ENCODE results near the gene ZNF565. TPM values are rescaled to one million over a fixed set of nuclear protein-coding genes. Genes with fewer than 3 reads are reported as not detected.
"Not testable (repeated sequence)": the region's sequence is repeated elsewhere in the genome, so short reads cannot be mapped to it uniquely, and the experiment has no call there.

ZNF565 gene
- total RNA-seq, 1 donor = 6.9 TPM

GRCh38 chr19:36139120-36139472 lies 75.4 kb downstream of the ZNF565 start:
- Histone ChIP-seq H3K4me2 (ENCODE audit: insufficient read depth, low read length) (peak overlapping the region; percentile 98), H3K79me2 (ENCODE audit: insufficient read depth, low read length) (peaks cover 31% of the 10 kb centered on the region), H3K9me3 (ENCODE audit: low read depth, low read length) (no peaks in the 10 kb centered on the region), H3K27me3 (ENCODE audit: insufficient read depth, low read length) (no peaks in the 10 kb centered on the region), H2AFZ (ENCODE audit: low read length) (peak overlapping the region; percentile 96), H3K36me3 (ENCODE audit: insufficient read depth, low read length) (peaks cover 16% of the 10 kb centered on the region), H3K4me3 (ENCODE audit: insufficient read depth, low read length) (peak overlapping the region; percentile 100), H3K27ac (ENCODE audit: low read depth, low read length) (peak overlapping the region; percentile 93), H3K4me1 (ENCODE audit: insufficient read depth, low read length) (peaks cover 19% of the 10 kb centered on the region), H4K20me1 (ENCODE audit: insufficient read depth, low read length) (peaks cover 21% of the 10 kb centered on the region)
- no peak for DNase-seq (ENCODE audit: insufficient read length, low spot score, missing footprints)
- TF ChIP-seq, protein P1, sequence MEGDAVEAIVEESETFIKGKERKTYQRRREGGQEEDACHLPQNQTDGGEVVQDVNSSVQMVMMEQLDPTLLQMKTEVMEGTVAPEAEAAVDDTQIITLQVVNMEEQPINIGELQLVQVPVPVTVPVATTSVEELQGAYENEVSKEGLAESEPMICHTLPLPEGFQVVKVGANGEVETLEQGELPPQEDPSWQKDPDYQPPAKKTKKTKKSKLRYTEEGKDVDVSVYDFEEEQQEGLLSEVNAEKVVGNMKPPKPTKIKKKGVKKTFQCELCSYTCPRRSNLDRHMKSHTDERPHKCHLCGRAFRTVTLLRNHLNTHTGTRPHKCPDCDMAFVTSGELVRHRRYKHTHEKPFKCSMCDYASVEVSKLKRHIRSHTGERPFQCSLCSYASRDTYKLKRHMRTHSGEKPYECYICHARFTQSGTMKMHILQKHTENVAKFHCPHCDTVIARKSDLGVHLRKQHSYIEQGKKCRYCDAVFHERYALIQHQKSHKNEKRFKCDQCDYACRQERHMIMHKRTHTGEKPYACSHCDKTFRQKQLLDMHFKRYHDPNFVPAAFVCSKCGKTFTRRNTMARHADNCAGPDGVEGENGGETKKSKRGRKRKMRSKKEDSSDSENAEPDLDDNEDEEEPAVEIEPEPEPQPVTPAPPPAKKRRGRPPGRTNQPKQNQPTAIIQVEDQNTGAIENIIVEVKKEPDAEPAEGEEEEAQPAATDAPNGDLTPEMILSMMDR (IDR thresholded peaks at IDR 0.05; ENCODE audit: extremely low read depth, low read depth, low read length) = no peak

GRCh38 chr19:36136964-36137686 lies 77.3 kb downstream of the ZNF565 start:
- H3K4me2 ChIP-seq (ENCODE audit: insufficient read depth, low read length) = peak overlapping the region; percentile 56
- H3K4me1 ChIP-seq (ENCODE audit: insufficient read depth, low read length) = peaks cover 19% of the 10 kb centered on the region
- H4K20me1 ChIP-seq (ENCODE audit: insufficient read depth, low read length) = peaks cover 10% of the 10 kb centered on the region
- H3K27me3 ChIP-seq (ENCODE audit: insufficient read depth, low read length) = no peaks in the 10 kb centered on the region
- H3K36me3 ChIP-seq (ENCODE audit: insufficient read depth, low read length) = peaks cover 4% of the 10 kb centered on the region
- H2AFZ ChIP-seq (ENCODE audit: low read length) = peak overlapping the region; percentile 72
- peak overlapping the region; percentile 30 for H3K4me3 ChIP-seq (ENCODE audit: insufficient read depth, low read length)
- TF ChIP-seq, protein P1 (IDR thresholded peaks at IDR 0.05; ENCODE audit: extremely low read depth, low read depth, low read length) = no peak
- DNase-seq (ENCODE audit: insufficient read length, low spot score, missing footprints) = peak; percentile 93
- H3K9me3 ChIP-seq (ENCODE audit: low read depth, low read length) = no peaks in the 10 kb centered on the region
- H3K79me2 ChIP-seq (ENCODE audit: insufficient read depth, low read length) = peaks cover 20% of the 10 kb centered on the region
- peak overlapping the region; percentile 66 for H3K27ac ChIP-seq (ENCODE audit: low read depth, low read length)

GRCh38 chr19:36134867-36135266 lies 79.6 kb downstream of the ZNF565 start:
- not testable (repeated sequence) for DNase-seq (ENCODE audit: insufficient read length, low spot score, missing footprints); H3K4me2 ChIP-seq (ENCODE audit: insufficient read depth, low read length); H3K79me2 ChIP-seq (ENCODE audit: insufficient read depth, low read length); H3K9me3 ChIP-seq (ENCODE audit: low read depth, low read length); H4K20me1 ChIP-seq (ENCODE audit: insufficient read depth, low read length); H3K4me3 ChIP-seq (ENCODE audit: insufficient read depth, low read length); H3K36me3 ChIP-seq (ENCODE audit: insufficient read depth, low read length); H3K27me3 ChIP-seq (ENCODE audit: insufficient read depth, low read length); H2AFZ ChIP-seq (ENCODE audit: low read length); H3K27ac ChIP-seq (ENCODE audit: low read depth, low read length)
- H3K4me1 ChIP-seq (ENCODE audit: insufficient read depth, low read length) = peaks cover 12% of the 10 kb centered on the region

Small RNA genes within 50 kb of the gene (small RNA-seq; reads per million reads assigned to genes)
- not detected for gene RF00019

Other genes with a start within 250 kb of the ZNF565 start
- gene SDHAF1, start 219.5 kb downstream of the ZNF565 start, total RNA-seq = 15.3 and 21.0 TPM in 2 replicates
- under 0.01 TPM in 1 of 2 replicates, not detected in the other for gene SYNE4, start 205.9 kb downstream of the ZNF565 start, total RNA-seq
- gene ALKBH6, start 200.5 kb downstream of the ZNF565 start, total RNA-seq = 8.3 and 12.3 TPM in 2 replicates
- gene CLIP3, start 181.8 kb downstream of the ZNF565 start, total RNA-seq = 13.4 and 21.2 TPM in 2 replicates
- 3.2 and 5.1 TPM in 2 replicates for gene THAP8, start 160.4 kb downstream of the ZNF565 start, total RNA-seq
- 1.4 and 1.8 TPM in 2 replicates for gene WDR62, start 159.8 kb downstream of the ZNF565 start, total RNA-seq
- not detected in 2 replicates for gene OVOL3, start 103.5 kb downstream of the ZNF565 start, total RNA-seq
- gene POLR2I, start 99.8 kb downstream of the ZNF565 start, total RNA-seq = 22.4 and 33.6 TPM in 2 replicates
- gene TBCB, start 99.2 kb downstream of the ZNF565 start, total RNA-seq = 126 and 136 TPM in 2 replicates
- gene CAPNS1, start 74.6 kb downstream of the ZNF565 start, total RNA-seq = 400 and 420 TPM in 2 replicates
- gene COX7A1, start 62.2 kb downstream of the ZNF565 start, total RNA-seq = 8.3 and 13.6 TPM in 2 replicates
- gene ZNF146, start 441 bp upstream of the ZNF565 start, total RNA-seq = 65.7 and 82.2 TPM in 2 replicates
- gene ZFP14, start 164.5 kb upstream of the ZNF565 start, total RNA-seq = 4.3 and 5.3 TPM in 2 replicates
- gene ZFP82, start 204.0 kb upstream of the ZNF565 start, total RNA-seq = 9.0 and 10.3 TPM in 2 replicates